SK-N-SH treated with all-trans-retinoic acid at 6 μM for 48 hours (cell line): ENCODE data around the gene RNGTT.

Source experiments
- ARNTL ChIP-seq: fragments of 450-650 bp; formaldehyde crosslinking; IDR thresholded peaks from 2 replicates; pipeline ENCODE4 v1.5.0; 2020; ENCODE audit warnings: low read depth, mild to moderate bottlenecking, moderate library complexity, borderline replicate concordance
- ESRRG ChIP-seq: fragments of 250-450 bp; sonication (Bioruptor Pico); IDR thresholded peaks from 2 replicates; pipeline ENCODE4 v1.6.1; 2021; ENCODE audit warnings: mild to moderate bottlenecking
- GLIS3 ChIP-seq: fragments of 250-450 bp; sonication (Bioruptor Pico); IDR thresholded peaks from 2 replicates; pipeline ENCODE4 v1.5.0; 2020; ENCODE audit warnings: mild to moderate bottlenecking, moderate library complexity
- OSR1 ChIP-seq: fragments of 250-450 bp; sonication (Bioruptor Pico); IDR thresholded peaks from 2 replicates; pipeline ENCODE4 v1.8.0; 2022; ENCODE audit warnings: moderate library complexity, mild to moderate bottlenecking, inconsistent platforms
- PPARA ChIP-seq: fragments of 250-450 bp; sonication (Bioruptor Pico); IDR thresholded peaks from 2 replicates; pipeline ENCODE4 v1.5.0; 2020; ENCODE audit warnings: mild to moderate bottlenecking, borderline replicate concordance
- RARB ChIP-seq: fragments of 250-450 bp; sonication (Bioruptor Pico); IDR thresholded peaks from 2 replicates; pipeline ENCODE4 v1.8.0; 2021; ENCODE audit warnings: mild to moderate bottlenecking, moderate library complexity
- TCF4 ChIP-seq: fragments of 250-450 bp; sonication (Bioruptor Pico); IDR thresholded peaks from 2 replicates; pipeline ENCODE4 v1.8.0; 2021; ENCODE audit warnings: mild to moderate bottlenecking, moderate library complexity, borderline replicate concordance
- TOX ChIP-seq: fragments of 250-450 bp; sonication (Bioruptor Pico); IDR thresholded peaks from 2 replicates; pipeline ENCODE4 v1.8.0; 2021; ENCODE audit warnings: mild to moderate bottlenecking, moderate library complexity, borderline replicate concordance
- TSHZ2 ChIP-seq: fragments of 250-450 bp; sonication (Bioruptor Pico); IDR thresholded peaks from 2 replicates; pipeline ENCODE4 v1.5.0; 2020; ENCODE audit warnings: mild to moderate bottlenecking, moderate library complexity
- ZC3H10 ChIP-seq: fragments of 250-450 bp; sonication (Bioruptor Pico); IDR thresholded peaks from 2 replicates; pipeline ENCODE4 v1.5.1; 2021; ENCODE audit warnings: mild to moderate bottlenecking, moderate library complexity
- TF ChIP-seq, protein P1 (sequence below): fragments of 250-450 bp; sonication (Bioruptor Pico); IDR thresholded peaks from 2 replicates; pipeline ENCODE4 v1.8.0; 2021; ENCODE audit warnings: low read depth, mild to moderate bottlenecking, moderate library complexity, borderline replicate concordance

- TF ChIP-seq, protein P1, sequence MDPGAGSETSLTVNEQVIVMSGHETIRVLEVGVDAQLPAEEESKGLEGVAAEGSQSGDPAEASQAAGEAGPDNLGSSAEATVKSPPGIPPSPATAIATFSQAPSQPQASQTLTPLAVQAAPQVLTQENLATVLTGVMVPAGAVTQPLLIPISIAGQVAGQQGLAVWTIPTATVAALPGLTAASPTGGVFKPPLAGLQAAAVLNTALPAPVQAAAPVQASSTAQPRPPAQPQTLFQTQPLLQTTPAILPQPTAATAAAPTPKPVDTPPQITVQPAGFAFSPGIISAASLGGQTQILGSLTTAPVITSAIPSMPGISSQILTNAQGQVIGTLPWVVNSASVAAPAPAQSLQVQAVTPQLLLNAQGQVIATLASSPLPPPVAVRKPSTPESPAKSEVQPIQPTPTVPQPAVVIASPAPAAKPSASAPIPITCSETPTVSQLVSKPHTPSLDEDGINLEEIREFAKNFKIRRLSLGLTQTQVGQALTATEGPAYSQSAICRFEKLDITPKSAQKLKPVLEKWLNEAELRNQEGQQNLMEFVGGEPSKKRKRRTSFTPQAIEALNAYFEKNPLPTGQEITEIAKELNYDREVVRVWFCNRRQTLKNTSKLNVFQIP: no peak
- TF ChIP-seq GLIS3 (CRISPR knock-in tag) (no peak), PPARA (no peak), TSHZ2 (CRISPR knock-in tag) (no peak), RARB (CRISPR knock-in tag) (no peak), ESRRG (CRISPR knock-in tag) (no peak), TCF4 (CRISPR knock-in tag) (no peak), TOX (CRISPR knock-in tag) (no peak), ARNTL (CRISPR knock-in tag) (no peak), ZC3H10 (no peak), OSR1 (CRISPR knock-in tag) (no peak)
Observed at GRCh38 chr6:88965691-88966090, 2.3 kb upstream of the RNGTT start.
